ENCODE measurements around the gene IGSF23.
A peak's percentile ranks its signal among the peaks of the same experiment; 100 is the strongest.
"Not testable (repeated sequence)": the region's sequence is repeated elsewhere in the genome, so short reads cannot be mapped to it uniquely, and the experiment has no call there.

Gene IGSF23

DNA sequence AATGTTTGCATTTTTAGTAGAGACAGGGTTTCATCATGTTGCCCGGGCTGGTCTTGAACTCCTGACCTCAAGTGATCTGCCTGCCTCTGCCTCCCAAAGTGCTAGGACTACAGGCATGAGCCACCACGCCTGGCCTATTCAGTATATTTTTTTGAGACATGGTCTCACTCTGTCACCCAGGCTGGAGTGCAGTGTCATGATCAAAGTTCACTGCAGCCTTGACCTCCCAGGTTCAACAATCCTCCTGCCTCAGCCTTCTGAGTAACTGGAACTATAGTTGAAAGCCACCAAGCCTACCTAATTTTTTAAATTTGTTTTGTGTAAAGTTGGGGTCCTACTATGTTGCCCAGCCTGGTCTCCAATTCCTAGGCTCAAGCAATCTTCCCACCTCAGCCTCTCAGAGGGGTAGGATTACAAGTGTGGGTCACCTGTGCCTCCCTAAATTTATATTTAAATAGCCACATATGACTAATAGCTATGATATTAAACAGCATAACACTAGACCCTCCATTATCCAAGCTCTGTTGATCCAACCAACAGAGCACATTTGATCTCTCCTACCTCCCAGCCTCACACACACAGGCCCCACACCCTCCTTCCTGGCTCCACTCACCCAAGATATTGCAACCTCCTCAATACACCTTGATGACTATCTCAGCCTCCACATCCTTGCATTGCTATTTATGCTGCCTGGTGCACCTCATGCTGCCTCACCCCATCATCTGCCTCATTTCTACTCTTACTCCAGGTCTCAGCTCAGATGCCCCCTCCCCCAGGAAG lies 55.8 kb downstream of the IGSF23 start:
- DNase-seq: no peak

DNA sequence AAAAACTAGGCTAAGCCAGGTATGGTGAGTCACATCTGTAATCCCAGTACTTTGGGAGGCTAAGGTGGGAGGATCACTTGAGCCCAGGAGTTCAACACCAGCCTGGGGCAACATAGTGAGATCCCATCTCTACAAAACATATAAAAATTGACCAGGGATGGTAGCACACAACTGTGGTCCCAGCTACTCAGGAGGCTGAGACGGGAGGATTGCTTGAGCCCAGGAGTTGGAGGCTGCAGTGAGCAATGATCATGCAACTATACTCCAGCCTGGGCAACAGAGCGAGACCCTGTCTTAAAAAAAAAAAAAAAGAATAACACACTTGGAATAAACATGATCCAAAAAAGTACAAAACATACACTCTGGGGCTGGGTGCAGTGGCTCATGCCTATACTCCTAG lies 56.7 kb downstream of the IGSF23 start:
- DNase-seq: not testable (repeated sequence)

DNA sequence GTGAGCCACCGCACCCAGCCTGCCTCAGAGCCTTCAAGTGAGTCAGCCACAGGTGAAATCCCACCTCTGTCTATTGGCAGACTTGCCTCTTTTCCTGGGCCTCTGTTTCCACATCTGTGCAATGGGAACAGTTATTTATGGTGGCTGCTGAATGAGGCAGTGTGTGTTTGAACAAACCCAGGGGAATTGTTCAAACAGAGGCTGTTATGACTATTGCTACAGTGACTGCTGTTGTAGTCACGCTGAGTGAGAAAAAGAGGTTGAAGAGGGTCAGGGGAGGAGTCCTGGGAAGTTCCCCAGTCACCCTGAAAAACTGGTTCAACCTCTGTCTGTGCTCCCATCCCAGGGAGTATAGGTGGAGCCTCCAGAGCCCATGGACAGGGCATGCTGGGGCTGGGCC lies 58.0 kb downstream of the IGSF23 start, which contains the start of gene CEACAM19:
CEACAM19 (plus strand) TSS at position 83 of the 400 bp plus-strand sequence. CDS start 450 bp downstream, outside the sequence.
- no peak for DNase-seq

DNA sequence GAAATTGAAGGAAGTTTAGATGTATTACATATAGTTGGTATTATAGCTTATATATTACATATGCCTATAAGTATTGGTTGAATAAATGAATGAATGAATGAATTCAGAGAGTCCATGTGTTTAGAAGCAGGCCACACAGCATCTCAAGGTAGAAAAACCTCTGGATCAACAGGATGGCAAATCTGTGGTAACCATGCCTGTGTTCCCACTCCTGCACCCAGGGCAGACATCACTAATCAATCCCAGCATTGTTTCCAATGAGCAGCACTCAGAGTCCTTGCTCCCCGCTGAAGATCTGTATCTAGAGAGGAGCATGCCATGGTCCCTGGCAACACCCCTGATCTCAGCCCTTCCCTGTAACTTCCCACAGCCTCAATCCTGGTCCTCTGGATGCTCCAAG lies 58.9 kb downstream of the IGSF23 start:
- DNase-seq: no peak

DNA sequence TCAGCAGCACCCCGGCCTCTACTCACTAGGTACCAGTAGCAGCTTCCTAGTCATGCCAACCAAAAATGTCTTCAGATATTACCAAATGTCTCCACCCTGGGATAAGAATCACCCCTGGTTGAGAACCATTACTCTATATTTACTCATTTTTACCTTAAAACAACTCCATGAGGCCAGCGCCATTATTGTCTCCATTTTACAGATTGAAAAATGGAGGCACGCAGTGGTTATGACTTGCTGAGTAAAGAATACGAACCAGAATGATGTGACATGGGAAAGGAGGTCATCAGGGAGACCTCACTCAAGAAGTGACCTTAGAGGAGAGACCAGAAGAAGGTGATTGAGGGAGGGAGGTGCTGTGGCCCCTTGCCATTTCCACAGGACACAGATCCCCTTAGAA lies 60.1 kb downstream of the IGSF23 start:
- DNase-seq: no peak

DNA sequence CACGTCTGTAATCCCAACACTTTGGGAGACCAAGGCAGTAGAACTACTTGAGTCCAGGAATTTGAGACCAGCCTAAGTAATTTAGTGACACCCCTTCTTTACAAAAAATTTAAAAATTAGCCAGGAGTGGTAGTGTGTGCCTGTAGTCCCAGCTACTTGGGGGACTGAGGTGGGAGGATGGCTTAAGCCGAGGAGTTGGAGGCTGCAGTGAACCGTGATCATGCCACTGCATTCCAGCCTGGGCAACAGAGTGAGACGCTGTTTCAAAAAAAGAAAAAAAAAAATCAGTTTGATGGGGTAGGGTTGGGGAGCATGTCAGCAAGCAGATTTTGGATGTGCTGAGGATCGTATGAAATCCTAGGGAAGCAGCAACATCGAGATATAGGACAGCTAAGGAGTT lies 62.2 kb downstream of the IGSF23 start:
- no peak for DNase-seq

DNA sequence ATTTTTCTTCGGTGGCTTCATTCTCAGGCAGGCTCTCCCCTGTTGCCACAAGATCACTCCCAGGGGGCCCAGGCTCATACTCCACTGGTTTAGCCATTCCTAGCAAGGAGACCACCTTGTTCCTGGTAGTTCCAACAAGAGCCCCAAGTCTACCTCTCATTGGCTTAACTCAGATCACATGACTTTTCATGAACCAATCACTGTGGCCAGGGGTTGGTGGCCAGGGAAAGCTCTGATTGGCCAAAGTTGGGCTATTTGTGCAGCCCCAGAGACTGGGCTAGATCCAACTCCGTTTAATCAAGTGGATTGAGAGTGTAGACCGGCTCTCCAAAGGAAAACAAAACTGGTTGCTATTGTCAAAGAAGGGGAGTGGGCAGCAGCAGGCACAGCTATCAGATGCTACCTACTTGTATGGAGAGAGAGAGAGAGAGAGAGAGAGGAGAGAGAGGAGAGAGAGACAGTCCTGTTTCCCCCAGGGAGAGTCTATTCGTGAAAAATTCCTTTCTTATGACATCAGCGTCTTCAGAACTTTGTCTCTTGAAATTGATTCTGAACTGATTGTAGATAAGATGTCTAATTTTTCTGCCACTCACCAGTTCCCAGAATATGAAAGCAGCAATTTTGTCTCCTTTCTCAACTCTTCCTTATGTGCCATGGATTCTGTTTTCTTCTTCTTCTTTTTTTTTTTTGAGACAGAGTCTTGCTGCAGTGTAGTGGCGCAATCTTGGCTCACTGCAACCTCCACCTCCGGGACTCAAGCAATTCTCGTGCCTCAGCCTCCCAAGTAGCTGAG lies 63.9 kb downstream of the IGSF23 start:
- peak; percentile 18 to 23 for DNase-seq

DNA sequence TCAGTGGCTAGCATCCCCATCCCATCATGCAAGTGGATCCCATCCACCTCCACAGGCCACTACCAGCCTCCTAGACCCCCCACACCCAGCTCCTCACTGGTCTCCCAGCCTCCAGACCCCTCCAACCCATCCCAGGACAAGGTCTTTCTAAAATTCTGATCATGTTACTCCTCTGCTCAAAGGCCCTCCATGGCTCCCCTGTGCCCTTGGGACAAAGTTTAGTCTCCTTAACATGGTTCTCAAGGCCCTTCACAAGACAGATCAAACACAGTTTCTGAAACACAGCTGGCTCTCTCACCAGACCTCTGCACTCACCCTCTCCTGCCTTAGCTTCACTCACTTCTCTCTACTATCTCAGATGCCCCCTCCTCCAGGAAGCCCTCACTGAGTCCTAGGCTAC lies 67.2 kb downstream of the IGSF23 start:
- DNase-seq: no peak

DNA sequence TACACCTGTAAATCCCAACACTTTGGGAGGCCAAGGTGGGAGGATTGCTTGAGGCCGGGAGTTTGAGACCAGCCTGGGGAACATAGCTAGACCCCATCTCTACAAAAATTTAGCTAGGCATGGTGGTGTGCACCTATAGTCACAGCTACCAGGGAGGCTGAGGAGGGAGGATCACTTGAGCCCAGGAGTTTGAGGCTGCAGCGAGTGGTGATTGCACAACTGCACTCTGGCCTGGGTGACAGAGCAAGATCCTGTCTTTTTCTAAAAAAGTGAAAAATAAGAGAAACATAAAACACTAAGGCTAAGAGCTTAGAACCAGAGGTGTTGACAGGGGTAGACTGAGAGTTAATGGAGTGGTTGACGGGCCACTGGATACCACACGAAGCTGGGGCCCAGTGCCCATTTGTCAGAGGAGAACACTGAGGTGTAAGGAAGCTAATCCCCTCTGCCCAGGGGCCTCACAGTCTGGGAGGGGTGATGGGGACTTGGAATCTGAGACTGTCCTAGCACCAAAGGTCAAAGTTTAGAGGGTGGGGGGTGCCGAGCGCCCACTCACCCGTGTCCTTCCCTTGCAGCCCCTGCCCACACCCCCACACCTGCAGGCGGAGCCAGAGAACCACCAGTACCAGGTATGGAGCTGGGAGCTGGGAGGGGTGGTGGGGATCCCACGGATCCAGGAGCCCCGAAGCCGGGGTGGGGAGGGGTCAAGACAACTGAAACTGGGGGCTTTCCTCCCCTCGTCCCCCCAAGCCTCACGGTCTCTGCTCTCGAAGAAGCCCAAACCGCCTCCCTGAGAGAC lies 68.8 kb downstream of the IGSF23 start:
- no peak for DNase-seq

DNA sequence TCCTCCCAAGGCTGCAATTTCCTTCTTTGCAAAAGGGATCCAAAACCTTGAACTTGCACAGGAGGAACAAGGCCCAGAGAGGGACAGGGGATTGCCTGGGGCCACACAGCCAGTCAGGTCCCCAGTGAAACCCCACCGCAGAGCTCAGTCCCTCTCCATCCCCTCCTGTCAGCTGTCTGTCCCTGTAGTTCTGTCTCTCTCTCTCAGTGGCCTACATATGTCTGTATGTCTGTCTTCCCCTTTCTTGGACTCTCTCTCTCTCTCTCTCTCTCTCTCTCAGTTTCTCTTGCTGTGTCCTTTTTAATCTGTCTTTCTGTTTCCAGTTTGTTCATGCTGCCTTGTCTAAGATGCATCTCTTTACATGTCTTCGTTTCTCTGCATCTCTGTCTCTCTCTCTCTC lies 69.4 kb downstream of the IGSF23 start:
- DNase-seq: no peak

DNA sequence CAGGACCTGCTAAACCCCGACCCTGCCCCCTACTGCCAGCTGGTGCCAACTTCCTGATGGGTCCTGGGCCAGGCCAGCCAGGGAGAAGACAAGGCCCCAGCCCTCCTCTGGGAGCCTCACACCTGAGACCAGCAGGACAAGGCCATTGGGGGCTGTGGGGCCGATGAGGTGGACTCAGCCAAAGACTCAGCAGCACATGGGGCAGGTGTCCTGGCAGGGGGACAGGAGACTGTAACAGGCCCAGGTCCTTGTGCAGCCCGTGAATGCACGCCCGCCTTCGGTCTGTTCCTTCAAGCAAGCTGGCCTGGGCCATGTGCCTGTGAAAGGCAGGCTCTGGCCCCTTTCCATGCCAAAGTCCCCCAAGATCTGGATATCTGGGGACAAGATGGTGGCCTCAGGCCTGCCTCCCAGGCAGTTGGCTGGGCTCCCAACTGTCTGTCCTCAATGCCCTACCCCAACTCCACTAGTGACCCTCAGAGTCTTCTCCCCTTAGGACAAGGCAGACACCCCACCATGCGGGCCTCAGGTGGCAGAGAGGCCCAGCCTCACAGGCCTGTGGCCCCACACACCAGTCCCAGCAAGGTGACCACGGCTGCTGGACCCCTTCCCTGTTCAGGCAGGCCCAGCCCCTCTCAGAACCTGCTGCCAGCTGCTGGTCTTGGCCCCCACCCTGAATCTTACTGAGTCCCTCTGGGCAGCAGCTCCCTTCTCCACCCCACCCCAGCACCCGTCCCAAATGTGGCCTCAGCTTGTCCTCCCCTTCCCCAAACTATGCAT lies 70.3 kb downstream of the IGSF23 start:
- no peak for DNase-seq

DNA sequence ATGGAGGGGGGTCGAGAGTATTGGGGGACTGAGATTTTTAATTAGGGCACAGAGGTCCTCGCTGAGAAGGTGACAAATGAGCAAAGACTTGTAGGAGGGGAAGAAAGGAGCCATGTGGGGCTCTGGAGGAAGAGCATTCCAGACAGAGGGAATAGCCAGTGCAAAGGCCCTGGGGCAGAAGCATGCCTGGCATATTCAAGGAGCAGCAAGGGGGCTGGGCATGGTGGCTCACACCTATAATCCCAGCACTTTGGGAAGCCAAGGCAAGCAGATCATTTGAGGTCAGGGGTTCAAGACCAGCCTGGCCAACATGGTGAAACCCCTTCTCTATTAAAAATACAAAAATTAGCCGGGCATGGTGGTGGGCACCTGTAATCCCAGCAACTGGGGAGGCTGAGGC lies 71.0 kb downstream of the IGSF23 start:
- DNase-seq: not testable (repeated sequence)

DNA sequence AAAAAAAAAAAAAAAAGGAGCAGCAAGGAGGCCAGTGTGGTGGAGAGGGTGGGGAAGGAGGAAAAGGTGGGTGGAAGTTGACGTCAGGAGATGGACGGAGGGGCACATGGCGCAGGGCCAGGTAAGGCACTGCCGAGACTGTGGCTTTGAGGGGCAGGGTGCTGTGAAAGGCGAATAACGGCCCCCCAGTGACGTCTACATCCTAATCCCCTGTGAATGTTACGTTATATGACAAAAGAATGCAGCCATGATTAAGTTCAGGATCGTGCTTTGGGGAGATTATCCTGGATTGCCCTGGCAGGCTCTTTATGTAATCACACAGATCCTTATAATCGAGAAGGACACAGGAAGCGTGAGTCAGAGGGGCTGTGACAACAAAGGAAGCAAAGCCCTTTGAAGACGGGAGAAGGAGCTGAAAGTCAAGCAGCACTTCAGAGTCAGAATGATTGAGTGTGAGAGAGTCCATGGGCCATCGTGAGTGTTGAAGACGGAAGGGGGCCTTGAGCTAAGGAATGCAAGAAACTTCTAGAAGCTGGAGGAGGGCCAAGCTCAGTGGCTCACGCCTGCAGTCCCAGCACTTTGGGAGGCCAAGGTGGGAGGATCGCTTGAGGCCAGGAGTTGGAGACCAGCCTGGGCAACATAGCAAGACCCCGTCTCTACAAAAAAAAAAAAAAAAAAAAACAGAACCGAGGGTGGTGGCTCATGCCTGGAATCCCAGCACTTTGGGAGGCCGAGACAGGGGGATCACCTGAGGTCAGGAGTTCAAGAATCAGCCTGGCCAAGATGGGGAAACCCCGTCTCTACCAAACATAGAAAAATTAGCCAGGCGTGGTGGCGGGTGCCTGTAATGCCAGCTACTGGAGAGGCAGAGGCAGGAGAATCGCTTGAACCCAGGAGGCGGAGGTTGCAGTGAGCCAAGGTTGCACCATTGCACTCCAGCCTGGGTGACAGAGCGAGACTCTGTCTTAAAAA lies 71.8 kb downstream of the IGSF23 start:
- no peak for DNase-seq

DNA sequence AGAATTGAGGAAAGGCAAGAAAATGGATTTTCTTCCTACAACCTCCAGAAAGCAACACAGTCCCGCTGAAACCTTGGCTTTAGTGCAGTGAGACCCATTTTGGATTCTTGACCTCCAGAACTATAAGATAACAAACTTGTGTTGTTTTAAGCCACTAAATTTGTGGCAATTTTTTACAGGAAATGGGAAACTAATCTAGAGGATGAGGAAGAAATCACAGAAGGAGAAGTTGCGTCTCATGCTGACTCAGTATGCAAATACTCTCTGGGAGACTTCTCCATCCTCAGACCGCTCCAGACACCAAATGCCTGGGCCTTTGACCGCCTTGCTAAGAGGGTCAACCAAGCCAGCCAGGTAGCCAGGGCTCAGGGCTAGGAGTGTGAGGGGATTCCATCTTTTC lies 72.5 kb downstream of the IGSF23 start:
- no peak for DNase-seq
